ENCODE data around the gene SHROOM1.

GRCh38 chr5:132830436-132831094, at the start of gene SHROOM1:
- TF ChIP-seq ATF3 (IDR thresholded peaks at IDR 0.05; ENCODE audit: insufficient read depth, low read depth, low read length) (no peak), ZNF274 (IDR thresholded peaks at IDR 0.05; ENCODE audit: borderline replicate concordance, extremely low read depth, low read length) (no peak), CTCF (IDR thresholded peaks at IDR 0.05; ENCODE audit: control extremely low read depth in 1 of 3, insufficient read depth in 1 of 3, low read depth in 1 of 3, low read length in 3 of 3) (no peak), NANOG (IDR thresholded peaks at IDR 0.05; ENCODE audit: insufficient read depth, low read depth, low read length, poor library complexity, severe bottlenecking) (no peak), SIN3A (conservative IDR thresholded peaks at IDR 0.05 in 1 of 2, IDR thresholded peaks at IDR 0.05 in 1 of 2; ENCODE audit: low read depth in 1 of 2, low read length in 2 of 2) (no peak), EGR1 (IDR thresholded peaks at IDR 0.05; ENCODE audit: borderline replicate concordance, low read depth, low read length) (peak; percentile 85; the same call in 1 of the 2 replicates), EZH2 (IDR thresholded peaks at IDR 0.05; ENCODE audit: low read depth, low read length, severe bottlenecking) (peak; percentile 62), BRCA1 (IDR thresholded peaks at IDR 0.05; ENCODE audit: low read depth, low read length) (no peak), RAD21 (IDR thresholded peaks at IDR 0.05 in 1 of 2, conservative IDR thresholded peaks at IDR 0.05 in 1 of 2; ENCODE audit: low read depth in 2 of 2, low read length in 2 of 2) (no peak)

Data from H1 (cell line).